Stimulated activated naive CD8-positive, alpha-beta T cell treated with anti-CD3 and anti-CD28 coated beads, Interleukin-15, Interleukin-2, amounts not matched to agents 100 ng/mL and 50 ng/mL, for 24 hours (primary cell): ENCODE results near the gene SH3D19.
"Not testable (repeated sequence)": the region's sequence is repeated elsewhere in the genome, so short reads cannot be mapped to it uniquely, and the experiment has no call there.

Experiments used
- H3K27ac Mint-ChIP-seq: one replicate; pipeline ENCODE4 v1.8.0; 2021; ENCODE audit warnings: mild to moderate bottlenecking, mixed read lengths
- H3K27me3 Mint-ChIP-seq: one replicate; pipeline ENCODE4 v1.8.0; 2021; ENCODE audit warnings: mixed read lengths
- H3K36me3 Mint-ChIP-seq: one replicate; pipeline ENCODE4 v1.8.0; 2021; ENCODE audit warnings: low read depth, mixed read lengths
- H3K4me1 Mint-ChIP-seq: one replicate; pipeline ENCODE4 v1.8.0; 2021; ENCODE audit warnings: low read depth, mixed read lengths
- H3K4me3 Mint-ChIP-seq: one replicate; pipeline ENCODE4 v1.8.0; 2021; ENCODE audit warnings: mild to moderate bottlenecking, mixed read lengths
- H3K9me3 Mint-ChIP-seq: one replicate; pipeline ENCODE4 v1.8.0; 2021; ENCODE audit warnings: mixed read lengths

Gene SH3D19

DNA sequence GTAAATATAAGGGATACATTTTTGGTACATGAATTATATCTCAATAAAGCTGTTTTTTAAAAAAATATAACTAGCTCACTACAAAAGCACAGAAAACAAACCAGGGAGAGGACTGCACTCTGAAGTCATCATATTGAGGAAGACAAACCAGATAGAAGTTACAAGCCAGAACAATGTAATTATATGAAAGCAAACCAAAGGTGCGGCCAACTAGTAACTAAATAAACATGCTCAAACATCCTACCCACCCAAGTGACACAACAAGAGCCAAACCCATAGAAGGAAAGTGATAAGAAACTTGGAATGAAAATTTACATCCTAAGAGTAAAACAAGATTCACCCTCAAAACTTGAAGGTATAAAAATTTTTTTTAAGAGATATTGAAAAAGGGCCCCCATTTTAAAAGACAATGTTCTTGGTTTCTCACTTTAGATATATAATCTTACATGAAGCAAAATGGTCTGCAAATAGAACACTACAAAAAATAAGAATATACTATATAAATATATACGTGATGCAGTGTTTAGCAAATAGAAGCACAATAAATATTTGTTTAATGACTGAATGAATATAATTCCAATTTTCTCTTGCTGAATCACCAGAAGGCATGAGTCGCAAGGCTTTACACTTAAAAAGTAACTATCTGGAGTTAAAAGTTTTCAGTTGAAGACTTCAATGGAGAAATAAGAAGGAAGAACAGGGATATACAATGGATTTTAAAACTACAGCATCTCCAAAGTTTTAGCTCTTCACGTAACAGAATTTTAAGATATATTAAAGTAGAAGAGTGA lies 4.0 kb upstream of the SH3D19 start:
- peaks cover 12% of the 10 kb centered on the region for H3K4me1 Mint-ChIP-seq
- peaks cover 7% of the 10 kb centered on the region for H3K9me3 Mint-ChIP-seq
- H3K27ac Mint-ChIP-seq = no peak overlapping the region
- H3K4me3 Mint-ChIP-seq = no peak overlapping the region
- no peaks in the 10 kb centered on the region for H3K36me3 Mint-ChIP-seq
- peaks cover 39% of the 10 kb centered on the region for H3K27me3 Mint-ChIP-seq

GRCh38 chr4:151325949-151326246 lies 493 bp upstream of the SH3D19 start:
- peaks cover 60% of the 10 kb centered on the region for H3K27me3 Mint-ChIP-seq
- peaks cover 18% of the 10 kb centered on the region for H3K4me1 Mint-ChIP-seq
- no peaks in the 10 kb centered on the region for H3K36me3 Mint-ChIP-seq
- no peak overlapping the region for H3K27ac Mint-ChIP-seq
- peaks cover 3% of the 10 kb centered on the region for H3K9me3 Mint-ChIP-seq
- H3K4me3 Mint-ChIP-seq = peak overlapping the region; percentile 75

DNA sequence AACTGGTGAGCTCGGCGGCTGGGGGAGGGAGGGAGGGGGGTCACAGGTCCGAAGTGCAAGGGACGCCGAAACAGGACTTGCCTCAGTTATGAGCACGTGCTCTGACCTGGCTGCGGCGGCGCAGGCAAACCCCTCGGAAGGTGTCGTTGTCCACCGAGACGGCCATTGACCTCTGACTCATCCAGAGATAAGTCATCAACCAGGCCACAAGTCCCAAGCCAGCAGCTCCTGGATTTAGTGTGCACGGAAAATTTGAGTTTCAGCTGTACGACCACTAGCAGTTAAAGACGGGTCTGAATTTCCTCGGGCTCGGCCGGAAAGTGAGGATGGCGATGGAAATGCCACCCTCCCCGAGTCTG lies 674 bp downstream of the SH3D19 start:
- H3K27me3 Mint-ChIP-seq = peaks cover 65% of the 10 kb centered on the region

GRCh38 chr4:151324124-151324751 lies 1.2 kb downstream of the SH3D19 start:
- Mint-ChIP-seq H3K4me1 (peaks cover 18% of the 10 kb centered on the region), H3K27ac (no peak overlapping the region), H3K36me3 (no peaks in the 10 kb centered on the region), H3K9me3 (no peaks in the 10 kb centered on the region), H3K27me3 (peaks cover 68% of the 10 kb centered on the region), H3K4me3 (peak overlapping the region; percentile 68)

More for the DNA sequence above, 674 bp downstream of the SH3D19 start:
- Mint-ChIP-seq H3K36me3 (no peaks in the 10 kb centered on the region), H3K4me1 (peaks cover 18% of the 10 kb centered on the region), H3K27ac (peak overlapping the region; percentile 57), H3K4me3 (peak overlapping the region; percentile 68), H3K9me3 (no peaks in the 10 kb centered on the region)

DNA sequence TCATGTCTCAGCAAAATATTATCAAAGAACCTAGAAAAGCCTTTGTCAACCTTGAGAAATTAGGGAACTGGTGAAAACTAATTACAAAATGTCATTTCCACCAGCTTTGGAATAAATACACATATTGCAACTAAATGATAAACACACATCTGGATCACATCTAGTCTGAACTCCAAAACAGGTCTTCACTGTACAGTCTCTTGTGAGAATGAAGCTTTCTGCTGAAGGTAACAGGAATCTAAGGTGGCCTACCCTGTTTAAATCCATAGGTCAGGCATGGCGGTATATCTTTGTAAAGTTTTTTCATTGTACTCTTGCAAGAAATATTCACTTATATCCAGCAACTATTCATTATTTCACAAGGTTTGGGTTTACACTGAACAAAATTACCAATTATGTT lies 1.7 kb downstream of the SH3D19 start:
- H3K27me3 Mint-ChIP-seq = peaks cover 68% of the 10 kb centered on the region
- H3K4me1 Mint-ChIP-seq = peaks cover 18% of the 10 kb centered on the region
- H3K4me3 Mint-ChIP-seq = no peak overlapping the region
- H3K9me3 Mint-ChIP-seq = no peaks in the 10 kb centered on the region
- H3K36me3 Mint-ChIP-seq = no peaks in the 10 kb centered on the region
- H3K27ac Mint-ChIP-seq = no peak overlapping the region

GRCh38 chr4:151322570-151322969 lies 2.8 kb downstream of the SH3D19 start:
- Mint-ChIP-seq H3K36me3 (no peaks in the 10 kb centered on the region), H3K9me3 (no peaks in the 10 kb centered on the region), H3K4me3 (no peak overlapping the region), H3K27ac (no peak overlapping the region), H3K4me1 (peaks cover 18% of the 10 kb centered on the region), H3K27me3 (peaks cover 63% of the 10 kb centered on the region)

DNA sequence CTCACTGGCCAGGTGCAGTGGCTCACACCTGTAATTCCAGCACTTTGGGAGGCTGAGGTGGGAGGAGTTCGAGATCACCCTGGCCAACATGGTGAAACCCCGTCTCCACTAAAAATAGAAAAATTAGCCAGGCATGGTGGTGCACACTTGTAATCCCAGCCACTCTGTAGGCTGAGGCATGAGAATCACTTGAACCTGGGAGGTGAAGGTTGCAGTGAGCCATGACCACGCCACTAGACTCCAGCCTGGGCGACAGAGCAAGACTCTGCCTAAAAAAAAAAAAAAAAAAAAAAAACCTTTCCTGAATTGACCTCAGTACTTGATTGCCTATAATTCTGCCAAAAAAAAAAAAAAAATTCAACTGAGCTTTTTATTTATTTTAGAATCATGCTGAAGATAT lies 3.2 kb downstream of the SH3D19 start:
- not testable (repeated sequence) for H3K27ac Mint-ChIP-seq, H3K36me3 Mint-ChIP-seq, H3K4me3 Mint-ChIP-seq, H3K9me3 Mint-ChIP-seq
- peaks cover 18% of the 10 kb centered on the region for H3K4me1 Mint-ChIP-seq
- peaks cover 66% of the 10 kb centered on the region for H3K27me3 Mint-ChIP-seq

DNA sequence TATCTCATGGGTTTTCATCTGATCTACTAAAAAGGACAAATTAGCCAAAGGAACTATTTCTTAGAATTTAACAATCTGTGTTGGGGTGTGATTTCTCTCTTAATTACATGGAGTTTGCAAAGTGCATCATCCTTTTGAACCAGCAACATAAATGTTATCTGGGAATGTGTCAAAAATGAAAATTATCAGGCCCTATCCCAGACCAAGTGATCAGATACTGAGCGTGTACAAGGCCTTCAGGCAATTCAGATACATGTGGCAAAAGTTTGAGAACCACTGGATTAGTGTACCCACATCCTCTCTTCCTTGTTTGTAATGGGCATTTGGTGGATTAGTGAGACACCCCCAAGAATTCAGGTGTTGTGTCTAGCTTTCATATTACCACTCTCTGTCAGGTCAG lies 3.8 kb downstream of the SH3D19 start:
- H3K27me3 Mint-ChIP-seq = peaks cover 64% of the 10 kb centered on the region
- no peaks in the 10 kb centered on the region for H3K9me3 Mint-ChIP-seq
- peaks cover 18% of the 10 kb centered on the region for H3K4me1 Mint-ChIP-seq
- H3K36me3 Mint-ChIP-seq = no peaks in the 10 kb centered on the region
- no peak overlapping the region for H3K27ac Mint-ChIP-seq
- no peak overlapping the region for H3K4me3 Mint-ChIP-seq

DNA sequence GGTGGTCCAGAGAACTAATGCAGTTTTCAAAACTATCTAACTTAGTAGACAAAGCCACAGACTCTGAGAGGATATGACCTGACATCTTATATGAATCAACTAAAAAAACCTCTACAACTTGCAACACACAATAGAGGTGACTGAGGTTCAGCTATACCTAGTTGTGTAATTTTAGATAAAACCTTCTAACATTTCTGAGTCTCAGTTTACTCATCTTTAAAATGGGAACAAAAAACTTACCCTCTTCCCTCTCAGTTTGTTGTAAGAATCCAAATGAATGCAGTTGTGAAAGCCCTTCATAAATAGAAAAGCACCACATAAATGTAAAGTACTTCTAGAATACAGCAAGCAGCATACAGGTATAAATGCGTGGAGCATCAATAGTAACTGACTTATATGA lies 5.9 kb downstream of the SH3D19 start:
- Mint-ChIP-seq H3K27me3 (peaks cover 50% of the 10 kb centered on the region), H3K27ac (no peak overlapping the region), H3K4me3 (no peak overlapping the region), H3K9me3 (no peaks in the 10 kb centered on the region), H3K36me3 (no peaks in the 10 kb centered on the region), H3K4me1 (peaks cover 7% of the 10 kb centered on the region)

DNA sequence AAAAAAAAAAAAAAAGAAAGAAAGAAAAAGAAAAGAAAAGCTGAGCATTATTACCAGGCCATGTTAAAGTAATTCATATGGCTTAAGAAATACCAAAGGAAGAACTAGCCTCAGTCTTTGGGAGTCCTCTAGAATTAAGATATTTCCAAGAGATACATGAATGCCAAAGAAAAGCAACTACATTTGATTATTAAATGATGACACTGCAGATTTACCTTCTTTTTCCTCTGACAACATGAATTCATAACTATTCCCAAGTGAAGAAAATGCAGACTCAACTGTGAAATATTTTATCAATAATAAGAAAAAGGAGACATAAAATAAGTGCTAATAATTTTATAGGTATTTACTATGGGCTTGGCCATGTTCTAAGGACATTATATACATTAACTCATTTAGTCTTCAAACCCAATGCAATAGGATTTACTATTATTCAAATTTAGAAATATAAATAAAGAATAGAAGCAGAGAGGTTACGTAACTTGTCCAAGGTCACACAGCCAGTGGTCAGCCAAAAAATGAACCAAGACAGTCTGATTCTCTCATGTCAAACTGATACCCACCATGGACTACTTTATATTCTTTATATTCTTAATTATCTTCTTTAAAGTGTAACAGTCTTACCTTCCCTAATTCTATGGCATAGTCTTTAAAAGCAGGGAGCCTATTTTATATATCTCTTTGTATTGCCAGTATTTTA lies 6.9 kb downstream of the SH3D19 start:
- Mint-ChIP-seq H3K4me3 (no peak overlapping the region), H3K27me3 (peaks cover 40% of the 10 kb centered on the region), H3K4me1 (no peaks in the 10 kb centered on the region), H3K9me3 (no peaks in the 10 kb centered on the region), H3K27ac (no peak overlapping the region), H3K36me3 (no peaks in the 10 kb centered on the region)

DNA sequence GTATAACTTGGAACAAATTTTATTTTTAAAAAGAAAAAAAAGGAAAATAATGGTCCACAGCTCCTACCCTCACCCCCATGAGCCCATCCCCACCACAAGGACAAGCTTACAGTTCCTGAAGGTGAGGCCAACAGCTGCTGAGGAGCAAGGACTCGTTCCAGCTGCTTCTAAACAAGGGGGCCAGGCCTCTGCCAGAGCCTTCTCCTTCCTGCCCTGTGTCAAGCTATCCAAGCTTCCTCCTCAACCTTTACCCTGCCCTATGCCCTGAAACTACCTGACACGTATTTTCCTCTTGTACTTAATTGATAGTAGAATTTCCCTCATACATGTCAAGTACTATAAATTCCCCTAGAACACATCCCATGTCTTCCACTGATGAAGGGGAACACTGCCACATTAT lies 8.8 kb downstream of the SH3D19 start:
- H3K27ac Mint-ChIP-seq = no peak overlapping the region
- no peaks in the 10 kb centered on the region for H3K9me3 Mint-ChIP-seq
- no peaks in the 10 kb centered on the region for H3K36me3 Mint-ChIP-seq
- H3K27me3 Mint-ChIP-seq = peaks cover 24% of the 10 kb centered on the region
- H3K4me1 Mint-ChIP-seq = no peaks in the 10 kb centered on the region
- no peak overlapping the region for H3K4me3 Mint-ChIP-seq

GRCh38 chr4:151315212-151315886 lies 10.1 kb downstream of the SH3D19 start:
- no peaks in the 10 kb centered on the region for H3K36me3 Mint-ChIP-seq
- H3K9me3 Mint-ChIP-seq = no peaks in the 10 kb centered on the region
- peaks cover 16% of the 10 kb centered on the region for H3K27me3 Mint-ChIP-seq
- no peak overlapping the region for H3K4me3 Mint-ChIP-seq
- H3K27ac Mint-ChIP-seq = no peak overlapping the region
- no peaks in the 10 kb centered on the region for H3K4me1 Mint-ChIP-seq

DNA sequence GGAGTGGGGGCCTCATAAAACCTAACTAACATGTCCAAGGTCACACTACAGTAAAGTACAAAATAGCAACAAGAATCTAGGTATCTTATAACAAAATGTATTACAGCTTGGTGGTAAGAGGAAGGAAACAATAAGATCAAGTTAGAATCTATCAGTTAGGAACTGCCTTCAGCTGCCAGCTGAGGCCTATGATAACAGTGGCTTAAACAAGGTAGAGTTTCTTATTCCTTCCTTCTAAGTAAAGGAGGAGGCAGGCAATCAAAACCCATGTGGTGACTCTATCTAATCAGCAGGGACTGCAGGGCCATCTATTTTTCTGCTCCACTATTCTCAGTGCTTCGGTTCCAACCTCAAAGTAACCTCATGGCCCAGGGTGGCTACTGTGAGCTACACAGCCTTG lies 10.9 kb downstream of the SH3D19 start:
- Mint-ChIP-seq H3K27ac (no peak overlapping the region), H3K9me3 (no peaks in the 10 kb centered on the region), H3K4me3 (no peak overlapping the region)

GRCh38 chr4:151314010-151314355 lies 11.4 kb downstream of the SH3D19 start:
- no peak overlapping the region for H3K4me3 Mint-ChIP-seq
- H3K27me3 Mint-ChIP-seq = peaks cover 9% of the 10 kb centered on the region

More for the DNA sequence above, 10.9 kb downstream of the SH3D19 start:
- Mint-ChIP-seq H3K27me3 (peaks cover 10% of the 10 kb centered on the region), H3K4me1 (no peaks in the 10 kb centered on the region), H3K36me3 (no peaks in the 10 kb centered on the region)

GRCh38 chr4:151313306-151314009 lies 11.9 kb downstream of the SH3D19 start:
- Mint-ChIP-seq H3K27ac (no peak overlapping the region), H3K27me3 (peaks cover 9% of the 10 kb centered on the region), H3K4me1 (no peaks in the 10 kb centered on the region), H3K9me3 (no peaks in the 10 kb centered on the region), H3K36me3 (no peaks in the 10 kb centered on the region), H3K4me3 (no peak overlapping the region)

More at GRCh38 chr4:151314010-151314355, 11.4 kb downstream of the SH3D19 start:
- H3K36me3 Mint-ChIP-seq = no peaks in the 10 kb centered on the region
- H3K9me3 Mint-ChIP-seq = no peaks in the 10 kb centered on the region
- H3K27ac Mint-ChIP-seq = no peak overlapping the region
- H3K4me1 Mint-ChIP-seq = no peaks in the 10 kb centered on the region
